HL-60 (cell line): ENCODE results near the gene PASK.
"Not testable (repeated sequence)": the region's sequence is repeated elsewhere in the genome, so short reads cannot be mapped to it uniquely, and the experiment has no call there.

ENCODE experiments used
- DNase-seq, 2 experiments: peaks; one replicate each; pipeline ENCODE4 v3.0.0-alpha.2; 2010 to 2020; ENCODE audit warnings: low read depth in 1 of 2, low spot score in 1 of 2
- H3K27ac ChIP-seq: fragments of 250-450 bp; sonication (Bioruptor Pico); replicated peaks from 2 replicates; pipeline ENCODE4 v1.5.1; 2020; ENCODE audit warnings: mild to moderate bottlenecking, moderate library complexity
- H3K27me3 ChIP-seq: fragments of 250-450 bp; sonication (Bioruptor Pico); 2 replicates; pipeline ENCODE4 v1.5.1; 2021; ENCODE audit warnings: mild to moderate bottlenecking, moderate library complexity; ENCODE audit not compliant: insufficient read depth, poor library complexity, severe bottlenecking
- H3K4me3 ChIP-seq: replicated peaks from 2 replicates; pipeline ENCODE4 v1.5.1; 2011; ENCODE audit warnings: mild to moderate bottlenecking, control low read depth, low read length; ENCODE audit not compliant: insufficient read depth
- GABPA ChIP-seq: IDR thresholded peaks from 2 replicates; pipeline ENCODE4 v1.6.1; 2012; ENCODE audit warnings: low read depth
- POLR2AphosphoS5 ChIP-seq: IDR thresholded peaks from 2 replicates; pipeline ENCODE4 v1.6.1; 2012; ENCODE audit warnings: low read depth
- REST ChIP-seq: IDR thresholded peaks from 2 replicates; pipeline ENCODE4 v1.6.1; 2012; ENCODE audit warnings: low read depth; ENCODE audit not compliant: insufficient replicate concordance
- SPI1 ChIP-seq: IDR thresholded peaks from 2 replicates; pipeline ENCODE4 v1.6.1; 2012; ENCODE audit warnings: low read depth, mild to moderate bottlenecking, borderline replicate concordance
- long read RNA-seq: library from polyadenylated mRNA; unstranded; transcript quantifications from one replicate; pipeline ENCODE4 v2.0.0, GENCODE V29; 2020
- TF ChIP-seq, protein P1 (sequence below): IDR thresholded peaks from one replicate; pipeline ENCODE4 v1.5.1; 2011; ENCODE audit warnings: low read length, control low read depth, inconsistent platforms; ENCODE audit not compliant: insufficient read depth

Gene PASK
- long read RNA-seq, full-length matches to known transcripts: 69 of 102 reads
- long read RNA-seq, partial matches to known transcripts: 15 of 102 reads
- long read RNA-seq, other reads (novel, unspliced or antisense): 18 of 102 reads

- TF ChIP-seq POLR2AphosphoS5 (no peak), SPI1 (no peak), GABPA (no peak), REST (no peak)
- TF ChIP-seq, protein P1, sequence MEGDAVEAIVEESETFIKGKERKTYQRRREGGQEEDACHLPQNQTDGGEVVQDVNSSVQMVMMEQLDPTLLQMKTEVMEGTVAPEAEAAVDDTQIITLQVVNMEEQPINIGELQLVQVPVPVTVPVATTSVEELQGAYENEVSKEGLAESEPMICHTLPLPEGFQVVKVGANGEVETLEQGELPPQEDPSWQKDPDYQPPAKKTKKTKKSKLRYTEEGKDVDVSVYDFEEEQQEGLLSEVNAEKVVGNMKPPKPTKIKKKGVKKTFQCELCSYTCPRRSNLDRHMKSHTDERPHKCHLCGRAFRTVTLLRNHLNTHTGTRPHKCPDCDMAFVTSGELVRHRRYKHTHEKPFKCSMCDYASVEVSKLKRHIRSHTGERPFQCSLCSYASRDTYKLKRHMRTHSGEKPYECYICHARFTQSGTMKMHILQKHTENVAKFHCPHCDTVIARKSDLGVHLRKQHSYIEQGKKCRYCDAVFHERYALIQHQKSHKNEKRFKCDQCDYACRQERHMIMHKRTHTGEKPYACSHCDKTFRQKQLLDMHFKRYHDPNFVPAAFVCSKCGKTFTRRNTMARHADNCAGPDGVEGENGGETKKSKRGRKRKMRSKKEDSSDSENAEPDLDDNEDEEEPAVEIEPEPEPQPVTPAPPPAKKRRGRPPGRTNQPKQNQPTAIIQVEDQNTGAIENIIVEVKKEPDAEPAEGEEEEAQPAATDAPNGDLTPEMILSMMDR: no peak
- no peaks in the 10 kb centered on the region for H3K27me3 ChIP-seq
- DNase-seq: peak; percentile 85 to 98
- peak within 1 kb of the TSS; percentile 93 for H3K4me3 ChIP-seq
- peak within 1 kb of the TSS; percentile 72 for H3K27ac ChIP-seq
Observed at GRCh38 chr2:241148891-241149674, at the start of gene PASK. TSS of gene PASK (minus strand) at chr2:241149472. CDS start at chr2:241143032, 6,440 bp downstream.

DNA sequence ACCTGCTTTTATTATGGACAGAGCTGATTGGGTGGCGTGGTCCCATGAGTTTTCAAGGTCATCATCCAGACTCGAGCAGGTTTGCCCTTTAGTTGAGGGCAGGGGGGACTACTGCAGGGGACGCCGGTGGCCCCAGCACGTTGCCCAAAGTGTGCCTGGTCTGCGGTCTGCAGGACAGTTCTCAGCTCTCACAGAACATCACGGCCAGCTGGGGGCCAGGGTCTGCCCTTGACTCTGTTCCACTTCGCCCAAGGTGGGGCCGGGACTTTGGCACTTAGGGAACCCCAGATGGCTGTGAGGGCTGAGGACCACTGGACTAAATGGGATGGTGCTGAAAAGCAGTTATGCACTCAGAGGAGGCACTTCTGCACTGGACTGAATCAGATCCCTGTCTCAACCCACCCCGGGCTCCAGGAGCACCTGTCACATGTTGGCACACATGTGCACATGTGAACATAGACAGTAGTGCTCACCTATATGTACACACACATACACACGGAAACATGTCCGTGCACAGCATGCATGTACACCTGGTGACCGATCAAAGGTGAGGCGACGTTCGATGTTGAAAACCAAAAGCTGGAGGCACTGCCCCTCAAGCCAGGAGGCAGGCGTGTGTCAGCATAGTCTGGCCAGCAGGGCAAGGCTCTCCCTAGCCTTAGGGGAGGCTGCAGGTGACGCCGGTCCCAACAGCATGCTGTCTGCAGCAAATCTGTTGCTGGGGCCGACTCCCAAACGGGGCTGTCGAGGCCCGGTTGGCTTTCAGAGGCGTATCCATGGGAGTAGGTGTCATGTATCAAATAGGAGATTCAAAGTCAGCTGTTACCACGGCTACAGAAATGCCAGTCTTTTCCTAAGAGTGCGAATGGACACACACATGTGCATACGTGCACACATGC is 49.4 kb upstream of the PASK start:
- Histone ChIP-seq H3K4me3 (no peak overlapping the region), H3K27ac (no peak overlapping the region), H3K27me3 (no peaks in the 10 kb centered on the region)
- TF ChIP-seq, protein P1: no peak
- no peak for TF ChIP-seq GABPA
- no peak for TF ChIP-seq POLR2AphosphoS5
- no peak for TF ChIP-seq SPI1
- DNase-seq: no peak

GRCh38 chr2:241197947-241198346 is 48.7 kb upstream of the PASK start:
- Histone ChIP-seq H3K27ac (no peak overlapping the region), H3K27me3 (no peaks in the 10 kb centered on the region), H3K4me3 (no peak overlapping the region)
- DNase-seq: no peak
- TF ChIP-seq REST (no peak), SPI1 (no peak)
- TF ChIP-seq, protein P1: no peak

GRCh38 chr2:241197246-241197645 is 48.0 kb upstream of the PASK start:
- DNase-seq, H3K27me3 ChIP-seq, H3K27ac ChIP-seq, H3K4me3 ChIP-seq: not testable (repeated sequence)
